Fibroblast of villous mesenchyme (primary cell): ENCODE data around the gene TYRP1. TPM values are rescaled to one million over a fixed set of nuclear protein-coding genes. Genes with fewer than 3 reads are reported as not detected.

Source experiments
- DNase-seq: peaks from one replicate; pipeline ENCODE4 v3.0.0-alpha.2; 2010; ENCODE audit warnings: low read depth
- H3K4me3 ChIP-seq: 2 replicates; pipeline ENCODE4 v1.5.1; 2011; ENCODE audit warnings: low read depth, mild to moderate bottlenecking, low read length
- CTCF ChIP-seq: IDR thresholded peaks from 2 replicates; pipeline ENCODE4 v1.5.1; 2012; ENCODE audit warnings: low read depth, mild to moderate bottlenecking, low read length; ENCODE audit not compliant: insufficient read depth
- total RNA-seq: library from RNA; depleted of rRNA; stranded (reverse); fragments of >200 nt; gene quantifications from 2 replicates; pipeline ENCODE4 v1.2.3, GENCODE V29; 2012

TYRP1 gene
- total RNA-seq, 1 donor: 0.43 TPM

DNA sequence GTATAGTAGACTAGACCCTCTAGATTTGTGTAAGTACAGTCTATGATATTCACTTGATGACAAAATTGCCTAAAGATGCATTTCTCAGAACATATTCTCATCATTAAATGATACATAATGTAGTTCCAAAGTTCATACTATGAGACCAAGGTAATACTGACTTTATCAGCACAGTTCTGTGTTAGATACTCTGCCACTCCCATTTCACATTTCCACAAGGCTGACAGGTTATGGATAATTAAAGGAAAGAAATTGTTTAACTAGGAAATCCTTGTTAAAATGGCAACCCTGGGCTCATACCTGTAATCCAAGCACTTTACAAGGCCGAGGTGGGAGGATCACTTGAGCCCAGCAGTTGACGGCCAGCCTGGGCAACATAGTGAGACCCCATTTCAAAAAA, 33.6 kb downstream of the TYRP1 start:
- no peak for TF ChIP-seq CTCF
- H3K4me3 ChIP-seq: no peak overlapping the region
- DNase-seq: no peak

- H3K4me3 ChIP-seq: no peak overlapping the region
- DNase-seq: no peak
- TF ChIP-seq CTCF: no peak
Observed at GRCh38 chr9:12730198-12730597, 37.0 kb downstream of the TYRP1 start.

GRCh38 chr9:12730927-12731326, 37.7 kb downstream of the TYRP1 start:
- no peak overlapping the region for H3K4me3 ChIP-seq
- no peak for TF ChIP-seq CTCF
- no peak for DNase-seq

DNA sequence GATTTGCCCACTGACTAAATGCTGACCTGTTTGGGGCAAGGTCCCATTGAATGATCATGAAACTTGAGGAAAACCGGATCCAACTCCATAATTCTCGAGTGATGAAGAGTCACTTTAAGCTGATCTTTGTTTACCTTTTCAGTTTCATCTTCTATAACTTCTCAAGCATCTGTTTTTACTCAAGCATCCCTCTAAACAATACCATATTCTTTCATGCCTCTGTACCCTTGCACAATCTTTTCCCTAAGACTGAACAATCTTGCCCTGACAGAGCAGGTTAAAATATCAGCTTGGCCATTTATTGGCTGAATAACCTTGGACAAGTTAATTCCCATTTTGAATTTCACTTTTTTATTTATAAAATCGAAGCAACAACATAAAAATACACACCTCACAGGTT, 39.8 kb downstream of the TYRP1 start:
- no peak overlapping the region for H3K4me3 ChIP-seq
- no peak for TF ChIP-seq CTCF
- DNase-seq: no peak

- TF ChIP-seq CTCF: no peak
- DNase-seq: no peak
- no peak overlapping the region for H3K4me3 ChIP-seq
Observed at GRCh38 chr9:12735665-12736064, 42.5 kb downstream of the TYRP1 start.

DNA sequence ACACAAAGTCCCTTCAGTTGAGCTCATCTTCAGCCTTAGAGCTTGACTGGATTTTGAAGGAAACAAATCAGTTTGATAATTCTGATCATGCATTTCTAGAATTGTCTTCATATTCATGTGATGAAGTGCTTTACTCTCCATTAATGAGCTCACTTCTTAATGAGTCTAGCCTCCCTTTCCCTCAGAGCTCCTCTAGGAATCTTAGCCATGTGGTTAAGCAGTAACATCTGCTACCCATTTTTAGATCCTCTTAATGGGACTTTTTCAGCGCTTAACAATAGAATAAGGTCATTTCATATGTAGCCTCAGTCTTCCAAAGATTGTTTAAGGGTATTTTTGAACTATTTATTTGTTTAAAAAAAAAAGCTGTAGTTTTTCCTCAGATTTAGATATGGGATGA, 44.7 kb downstream of the TYRP1 start:
- no peak for TF ChIP-seq CTCF
- H3K4me3 ChIP-seq: no peak overlapping the region
- DNase-seq: no peak

DNA sequence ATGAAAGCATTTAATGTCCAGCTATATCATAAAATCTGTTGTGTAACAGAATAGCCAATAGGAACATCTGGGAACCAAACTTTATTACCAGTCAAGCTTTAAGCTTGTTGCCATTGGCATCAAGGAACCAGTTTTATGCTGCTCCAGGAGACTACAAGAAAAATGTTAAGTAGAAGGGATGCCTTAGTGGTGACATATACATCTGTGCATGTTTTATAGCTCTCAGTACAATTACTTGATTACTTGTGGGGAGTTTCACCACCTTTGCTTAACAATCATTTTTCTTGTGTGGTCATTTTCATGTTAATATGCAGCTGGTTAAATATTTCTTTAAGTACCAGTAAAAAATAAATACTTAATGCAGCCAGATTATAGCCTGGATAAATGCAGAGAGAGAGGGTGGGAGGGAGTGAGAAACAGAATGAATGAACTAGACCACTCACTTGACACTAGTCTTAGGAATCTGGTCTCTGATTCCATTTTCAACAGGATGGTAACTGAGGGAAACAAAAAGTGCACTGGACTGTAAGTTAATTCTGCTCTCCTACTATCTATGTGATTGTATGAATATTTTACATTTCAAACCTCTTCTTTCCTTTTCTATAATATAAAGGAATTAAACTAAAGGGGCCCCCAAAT, 45.9 kb downstream of the TYRP1 start:
- DNase-seq: no peak
- no peak for TF ChIP-seq CTCF
- no peak overlapping the region for H3K4me3 ChIP-seq
